OCI-LY3 (cell line): ENCODE results near the gene ELOA.
A peak's percentile ranks its signal among the peaks of the same experiment; 100 is the strongest.

Experiments
- H2AFZ ChIP-seq: fragments of 200-600, 300-600 bp; shearing (Covaris generic); 2 replicates; pipeline ENCODE4 v1.6.0; 2014; ENCODE audit warnings: antibody characterized with exemption, low read depth, low read length
- H3K27ac ChIP-seq: fragments of 200-600, 300-600 bp; sonication (generic); 2 replicates; pipeline ENCODE4 v1.5.1; 2014; ENCODE audit warnings: mild to moderate bottlenecking, low read length, moderate library complexity, mixed read lengths
- H3K27me3 ChIP-seq: fragments of 200-600, 300-600 bp; sonication (generic); 2 replicates; pipeline ENCODE4 v1.6.1; 2014; ENCODE audit warnings: low read depth, low read length, mixed read lengths
- H3K36me3 ChIP-seq: fragments of 200-600, 300-600 bp; sonication (generic); replicated peaks from 2 replicates; pipeline ENCODE3; 2014; ENCODE audit warnings: low read depth, low read length, mixed read lengths
- H3K4me1 ChIP-seq: fragments of 300-600, 200-600 bp; sonication (generic); 2 replicates; pipeline ENCODE4 v1.6.1; 2014; ENCODE audit warnings: low read length, mixed read lengths
- H3K4me2 ChIP-seq: fragments of 200-600, 300-600 bp; sonication (generic); 2 replicates; pipeline ENCODE4 v1.6.1; 2014; ENCODE audit warnings: low read length, mixed read lengths
- H3K4me3 ChIP-seq: fragments of 300-600, 200-600 bp; sonication (generic); 2 replicates; pipeline ENCODE4 v1.5.1; 2014; ENCODE audit warnings: antibody characterized with exemption, mild to moderate bottlenecking, low read length, moderate library complexity
- H3K79me2 ChIP-seq: fragments of 300-600, 200-600 bp; shearing (Covaris generic); 2 replicates; pipeline ENCODE4 v1.6.1; 2014; ENCODE audit warnings: mild to moderate bottlenecking, low read length, mixed read lengths
- H3K9ac ChIP-seq: fragments of 300-600, 200-600 bp; shearing (Covaris generic); 2 replicates; pipeline ENCODE4 v1.6.0; 2014; ENCODE audit warnings: mild to moderate bottlenecking, low read length, moderate library complexity
- H3K9me3 ChIP-seq: fragments of 200-600, 300-600 bp; shearing (Covaris generic); 2 replicates; pipeline ENCODE4 v1.6.1; 2014; ENCODE audit warnings: low read length, mixed read lengths; ENCODE audit not compliant: insufficient read depth
- H4K20me1 ChIP-seq: fragments of 200-600, 300-600 bp; sonication (generic); 2 replicates; pipeline ENCODE4 v1.6.1; 2016; ENCODE audit warnings: low read length, mixed read lengths; ENCODE audit not compliant: insufficient read depth
- EZH2phosphoT487 ChIP-seq: fragments of 200-600 bp; shearing (Covaris generic); IDR thresholded peaks from 2 replicates; pipeline ENCODE4 v1.6.1; 2018; ENCODE audit warnings: antibody characterized with exemption, mixed run types, low read depth
- TF ChIP-seq, protein P1 (sequence below): fragments of 200-600, 300-600 bp; sonication (generic); IDR thresholded peaks from 2 replicates; pipeline ENCODE4 v1.5.1; 2014; ENCODE audit warnings: antibody characterized with exemption, low read length, low read depth

Gene ELOA

DNA sequence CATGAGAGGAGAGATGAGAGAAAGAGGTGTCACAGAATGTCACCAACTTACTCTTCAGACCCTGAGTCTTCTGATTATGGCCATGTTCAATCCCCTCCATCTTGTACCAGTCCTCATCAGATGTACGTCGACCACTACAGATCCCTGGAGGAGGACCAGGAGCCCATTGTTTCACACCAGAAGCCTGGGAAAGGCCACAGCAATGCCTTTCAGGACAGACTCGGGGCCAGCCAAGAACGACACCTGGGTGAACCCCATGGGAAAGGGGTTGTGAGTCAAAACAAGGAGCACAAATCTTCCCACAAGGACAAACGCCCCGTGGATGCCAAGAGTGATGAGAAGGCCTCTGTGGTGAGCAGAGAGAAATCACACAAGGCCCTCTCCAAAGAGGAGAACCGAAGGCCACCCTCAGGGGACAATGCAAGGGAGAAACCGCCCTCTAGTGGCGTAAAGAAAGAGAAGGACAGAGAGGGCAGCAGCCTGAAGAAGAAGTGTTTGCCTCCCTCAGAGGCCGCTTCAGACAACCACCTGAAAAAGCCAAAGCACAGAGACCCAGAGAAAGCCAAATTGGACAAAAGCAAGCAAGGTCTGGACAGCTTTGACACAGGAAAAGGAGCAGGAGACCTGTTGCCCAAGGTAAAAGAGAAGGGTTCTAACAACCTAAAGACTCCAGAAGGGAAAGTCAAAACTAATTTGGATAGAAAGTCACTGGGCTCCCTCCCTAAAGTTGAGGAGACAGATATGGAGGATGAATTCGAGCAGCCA lies 8.0 kb downstream of the ELOA start:
- TF ChIP-seq, protein P1, sequence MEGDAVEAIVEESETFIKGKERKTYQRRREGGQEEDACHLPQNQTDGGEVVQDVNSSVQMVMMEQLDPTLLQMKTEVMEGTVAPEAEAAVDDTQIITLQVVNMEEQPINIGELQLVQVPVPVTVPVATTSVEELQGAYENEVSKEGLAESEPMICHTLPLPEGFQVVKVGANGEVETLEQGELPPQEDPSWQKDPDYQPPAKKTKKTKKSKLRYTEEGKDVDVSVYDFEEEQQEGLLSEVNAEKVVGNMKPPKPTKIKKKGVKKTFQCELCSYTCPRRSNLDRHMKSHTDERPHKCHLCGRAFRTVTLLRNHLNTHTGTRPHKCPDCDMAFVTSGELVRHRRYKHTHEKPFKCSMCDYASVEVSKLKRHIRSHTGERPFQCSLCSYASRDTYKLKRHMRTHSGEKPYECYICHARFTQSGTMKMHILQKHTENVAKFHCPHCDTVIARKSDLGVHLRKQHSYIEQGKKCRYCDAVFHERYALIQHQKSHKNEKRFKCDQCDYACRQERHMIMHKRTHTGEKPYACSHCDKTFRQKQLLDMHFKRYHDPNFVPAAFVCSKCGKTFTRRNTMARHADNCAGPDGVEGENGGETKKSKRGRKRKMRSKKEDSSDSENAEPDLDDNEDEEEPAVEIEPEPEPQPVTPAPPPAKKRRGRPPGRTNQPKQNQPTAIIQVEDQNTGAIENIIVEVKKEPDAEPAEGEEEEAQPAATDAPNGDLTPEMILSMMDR: peak; percentile 75
- no peak for TF ChIP-seq EZH2phosphoT487
- H3K36me3 ChIP-seq: peaks cover 77% of the 10 kb centered on the region
- peaks cover 64% of the 10 kb centered on the region for H3K79me2 ChIP-seq

DNA sequence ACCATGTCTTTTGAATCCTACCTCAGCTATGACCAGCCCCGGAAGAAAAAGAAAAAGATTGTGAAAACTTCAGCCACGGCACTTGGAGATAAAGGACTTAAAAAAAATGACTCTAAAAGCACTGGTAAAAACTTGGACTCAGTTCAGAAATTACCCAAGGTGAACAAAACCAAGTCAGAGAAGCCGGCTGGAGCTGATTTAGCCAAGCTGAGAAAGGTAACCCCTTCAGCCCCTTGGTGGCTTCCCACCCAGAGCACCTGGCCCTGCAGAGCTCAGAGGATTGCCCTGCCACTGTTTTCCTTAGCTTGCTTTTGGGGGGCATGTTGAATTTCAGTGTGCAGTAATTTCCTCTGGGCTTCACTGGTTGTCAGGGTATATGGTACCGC lies 8.5 kb downstream of the ELOA start:
- H3K79me2 ChIP-seq: peaks cover 58% of the 10 kb centered on the region
- H3K36me3 ChIP-seq: peaks cover 78% of the 10 kb centered on the region
- no peak overlapping the region for H3K4me3 ChIP-seq

More for the DNA sequence above, 8.0 kb downstream of the ELOA start:
- Histone ChIP-seq H3K9ac (no peak overlapping the region), H3K4me2 (no peak overlapping the region), H3K4me3 (no peak overlapping the region), H3K9me3 (no peaks in the 10 kb centered on the region), H4K20me1 (peaks cover 44% of the 10 kb centered on the region), H2AFZ (no peak overlapping the region), H3K27ac (no peak overlapping the region), H3K4me1 (peaks cover 21% of the 10 kb centered on the region), H3K27me3 (no peaks in the 10 kb centered on the region)

DNA sequence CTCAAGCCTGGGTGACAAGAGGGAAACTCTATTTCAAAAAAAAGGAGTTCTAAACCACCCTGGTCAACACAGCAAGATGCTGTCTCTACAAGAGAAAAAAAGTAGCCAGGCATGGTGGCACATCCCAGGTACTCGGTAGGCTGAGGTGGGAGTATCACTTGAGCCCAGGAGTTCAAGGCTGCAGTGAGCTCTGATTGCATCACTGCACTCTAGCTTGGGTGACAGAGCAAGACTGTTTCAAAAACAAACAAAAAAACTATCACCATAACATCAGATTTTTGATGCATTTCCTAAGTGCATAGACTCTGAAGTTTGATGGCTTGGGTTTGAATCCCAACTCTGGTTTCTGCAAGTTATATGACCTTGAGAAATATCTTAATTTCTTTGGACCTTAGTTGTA lies 9.6 kb downstream of the ELOA start:
- H3K9me3 ChIP-seq: no peaks in the 10 kb centered on the region
- no peak overlapping the region for H3K27ac ChIP-seq
- H3K9ac ChIP-seq: no peak overlapping the region
- no peak overlapping the region for H3K4me3 ChIP-seq
- H3K36me3 ChIP-seq: peaks cover 71% of the 10 kb centered on the region
- H2AFZ ChIP-seq: no peak overlapping the region
- H3K27me3 ChIP-seq: no peaks in the 10 kb centered on the region
- no peak for TF ChIP-seq EZH2phosphoT487
- TF ChIP-seq, protein P1: no peak
- H3K4me1 ChIP-seq: peaks cover 9% of the 10 kb centered on the region
- no peak overlapping the region for H3K4me2 ChIP-seq
- peaks cover 30% of the 10 kb centered on the region for H4K20me1 ChIP-seq
- H3K79me2 ChIP-seq: peaks cover 47% of the 10 kb centered on the region

More for the DNA sequence above, 8.5 kb downstream of the ELOA start:
- Histone ChIP-seq H4K20me1 (peaks cover 41% of the 10 kb centered on the region), H2AFZ (no peak overlapping the region), H3K27me3 (no peaks in the 10 kb centered on the region), H3K9me3 (no peaks in the 10 kb centered on the region), H3K4me2 (no peak overlapping the region), H3K4me1 (peaks cover 20% of the 10 kb centered on the region), H3K9ac (no peak overlapping the region), H3K27ac (no peak overlapping the region)
- TF ChIP-seq EZH2phosphoT487: no peak
- TF ChIP-seq, protein P1: no peak

DNA sequence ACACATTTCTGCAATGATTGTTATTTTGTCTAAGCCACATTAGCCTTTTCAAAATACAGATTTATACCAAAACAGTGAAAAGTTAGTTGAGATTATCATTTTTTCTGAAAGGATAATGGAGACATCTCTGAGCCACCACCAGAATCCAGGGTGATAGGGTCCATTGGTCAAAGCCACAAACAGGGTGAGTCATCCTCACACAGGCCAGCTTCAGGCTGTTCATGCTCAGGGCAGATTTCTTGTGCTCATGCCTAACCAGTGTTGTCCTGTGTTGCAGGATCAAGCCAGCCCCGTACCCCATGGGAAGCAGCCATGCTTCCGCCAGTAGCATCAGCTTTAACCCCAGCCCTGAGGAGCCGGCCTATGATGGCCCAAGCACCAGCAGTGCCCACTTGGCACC lies 13.4 kb downstream of the ELOA start:
- Histone ChIP-seq H3K9ac (no peak overlapping the region), H3K4me1 (no peaks in the 10 kb centered on the region), H3K36me3 (peaks cover 77% of the 10 kb centered on the region), H2AFZ (no peak overlapping the region), H3K79me2 (peaks cover 12% of the 10 kb centered on the region), H3K4me3 (no peak overlapping the region), H3K27ac (no peak overlapping the region), H3K4me2 (no peak overlapping the region), H3K9me3 (no peaks in the 10 kb centered on the region), H4K20me1 (peaks cover 13% of the 10 kb centered on the region), H3K27me3 (no peaks in the 10 kb centered on the region)
- no peak for TF ChIP-seq EZH2phosphoT487
